Activated CD4-positive, alpha-beta memory T cell treated with anti-CD3 and anti-CD28 coated beads, Interleukin-2, amount 10 ng/mL, durations not matched to agents 7 days and 5 days (primary cell): ENCODE measurements around the gene CHRM4. TPM values are rescaled to one million over a fixed set of nuclear protein-coding genes. Genes with fewer than 3 reads are reported as not detected.

Experiments used
- CTCF ChIA-PET: fragments of 350-600 bp; sonication (Branson Sonifier 250); formaldehyde crosslinking; loops from one replicate; lab custom pipeline; 2021; ENCODE audit warnings: antibody characterized with exemption, inconsistent platforms; lab: Charles Lee
- POLR2A ChIA-PET: fragments of 350-600 bp; sonication (Branson Sonifier 250); formaldehyde crosslinking; loops from one replicate; lab custom pipeline; 2021; ENCODE audit warnings: antibody characterized with exemption; lab: Charles Lee
- DNase-seq: peaks from one replicate; pipeline ENCODE4 v3.0.0-alpha.2; 2020
- H3K27ac Mint-ChIP-seq: one replicate; pipeline ENCODE4 v1.8.0; 2021; ENCODE audit warnings: mild to moderate bottlenecking, mixed read lengths
- H3K27me3 Mint-ChIP-seq: one replicate; pipeline ENCODE4 v1.8.0; 2021; ENCODE audit warnings: mixed read lengths
- H3K36me3 Mint-ChIP-seq: one replicate; pipeline ENCODE4 v1.8.0; 2021; ENCODE audit warnings: low read depth, mixed read lengths
- H3K4me1 Mint-ChIP-seq: one replicate; pipeline ENCODE4 v1.8.0; 2021; ENCODE audit warnings: mixed read lengths
- H3K4me3 Mint-ChIP-seq: one replicate; pipeline ENCODE4 v1.8.0; 2021; ENCODE audit warnings: mild to moderate bottlenecking, mixed read lengths
- H3K9me3 Mint-ChIP-seq: one replicate; pipeline ENCODE4 v1.8.0; 2021; ENCODE audit warnings: mixed read lengths
- total RNA-seq, 2 experiments: library from RNA; stranded (reverse); gene quantifications; one replicate each; pipeline ENCODE4 v1.2.3, GENCODE V29; 2021

The CHRM4 gene
- total RNA-seq, 2 experiments from 2014 or later = 0.30 to 0.38 TPM

GRCh38 chr11:46335890-46336562 is 55.5 kb downstream of the CHRM4 start:
- no peaks in the 10 kb centered on the region for H3K9me3 Mint-ChIP-seq
- H3K27ac Mint-ChIP-seq = no peak overlapping the region
- peaks cover 43% of the 10 kb centered on the region for H3K27me3 Mint-ChIP-seq
- DNase-seq = no peak
- H3K36me3 Mint-ChIP-seq = no peaks in the 10 kb centered on the region
- ChIA-PET CTCF (interaction anchor here (1.0 kb wide), 1 partner anchor 33 kb away, joined by 3 read pairs; no protein-coding TSS in a partner anchor), POLR2A (no interaction called here)
- H3K4me3 Mint-ChIP-seq = no peak overlapping the region
- H3K4me1 Mint-ChIP-seq = peaks cover 29% of the 10 kb centered on the region

GRCh38 chr11:46335271-46335670 is 56.3 kb downstream of the CHRM4 start:
- ChIA-PET CTCF (no interaction called here), POLR2A (no interaction called here)
- no peak for DNase-seq
- H3K36me3 Mint-ChIP-seq = no peaks in the 10 kb centered on the region
- H3K27ac Mint-ChIP-seq = no peak overlapping the region
- H3K9me3 Mint-ChIP-seq = no peaks in the 10 kb centered on the region
- H3K4me3 Mint-ChIP-seq = no peak overlapping the region
- peaks cover 51% of the 10 kb centered on the region for H3K27me3 Mint-ChIP-seq
- H3K4me1 Mint-ChIP-seq = peaks cover 37% of the 10 kb centered on the region

- Mint-ChIP-seq H3K36me3 (no peaks in the 10 kb centered on the region), H3K27ac (no peak overlapping the region), H3K27me3 (peaks cover 56% of the 10 kb centered on the region), H3K4me1 (peaks cover 40% of the 10 kb centered on the region), H3K9me3 (no peaks in the 10 kb centered on the region), H3K4me3 (no peak overlapping the region)
- DNase-seq = no peak
- ChIA-PET CTCF (interaction anchor here (0.6 to 1.0 kb wide), 2 partner anchors 17 to 94 kb away, joined by 3 to 4 read pairs; no protein-coding TSS in a partner anchor), POLR2A (no interaction called here)
Measured at GRCh38 chr11:46334211-46334610, 57.4 kb downstream of the CHRM4 start.

Other genes with a start within 250 kb of the CHRM4 start
- not detected for gene CREB3L1, start 114.1 kb downstream of the CHRM4 start, total RNA-seq
- 100 to 1,000 TPM; 141 to 143 TPM for gene DGKZ, start 44.3 kb downstream of the CHRM4 start, total RNA-seq
- gene MDK, start 10.1 kb downstream of the CHRM4 start, total RNA-seq = 1 to 10 TPM; 3.5 to 4.1 TPM
- 10 to 100 TPM; 34.6 to 35.5 TPM for gene AMBRA1, start 202.2 kb upstream of the CHRM4 start, total RNA-seq
- 1 to 10 TPM; 5.6 to 7.3 TPM for gene HARBI1, start 225.5 kb upstream of the CHRM4 start, total RNA-seq
- gene ATG13, start 225.8 kb upstream of the CHRM4 start, total RNA-seq = 10 to 100 TPM; 70.4 to 72.1 TPM